ENCODE results near the gene BABAM2.

DNA sequence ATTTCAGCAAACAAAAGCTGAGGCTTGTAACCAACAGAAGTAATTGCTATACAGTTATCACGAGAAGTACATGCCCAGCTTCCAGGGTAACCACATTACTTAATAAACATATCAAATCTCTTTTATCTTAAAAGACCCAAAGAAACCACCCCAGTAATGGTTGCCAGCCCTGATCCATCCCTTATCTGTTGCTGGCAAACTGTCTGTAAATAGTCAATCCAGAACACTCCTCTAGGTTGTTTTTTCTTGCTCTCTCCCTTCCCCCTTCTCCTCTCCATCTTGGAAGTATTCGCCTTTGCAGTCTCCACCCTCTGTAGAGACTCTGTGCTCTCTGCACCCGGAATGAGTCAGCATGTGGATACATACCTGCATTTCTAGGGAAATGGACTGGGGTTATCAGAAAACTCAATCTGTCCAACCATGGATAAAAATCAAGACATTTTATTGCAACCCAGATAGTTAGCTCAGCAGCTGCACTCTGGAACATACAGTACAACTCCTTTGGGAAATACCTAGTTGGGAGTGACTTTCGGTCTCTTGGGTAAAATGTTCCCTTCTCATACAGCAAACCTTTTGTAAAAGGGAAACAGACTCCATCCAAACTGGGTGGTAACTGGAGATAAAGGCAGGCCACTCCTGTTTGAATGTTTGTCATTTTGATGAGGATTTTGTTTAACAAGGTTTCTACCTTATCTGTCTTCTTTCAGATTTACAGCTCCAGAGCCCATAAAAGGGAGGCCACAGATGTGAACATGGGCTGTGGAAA, 378.7 kb downstream of the BABAM2 start:
- TF ChIP-seq, protein P1, sequence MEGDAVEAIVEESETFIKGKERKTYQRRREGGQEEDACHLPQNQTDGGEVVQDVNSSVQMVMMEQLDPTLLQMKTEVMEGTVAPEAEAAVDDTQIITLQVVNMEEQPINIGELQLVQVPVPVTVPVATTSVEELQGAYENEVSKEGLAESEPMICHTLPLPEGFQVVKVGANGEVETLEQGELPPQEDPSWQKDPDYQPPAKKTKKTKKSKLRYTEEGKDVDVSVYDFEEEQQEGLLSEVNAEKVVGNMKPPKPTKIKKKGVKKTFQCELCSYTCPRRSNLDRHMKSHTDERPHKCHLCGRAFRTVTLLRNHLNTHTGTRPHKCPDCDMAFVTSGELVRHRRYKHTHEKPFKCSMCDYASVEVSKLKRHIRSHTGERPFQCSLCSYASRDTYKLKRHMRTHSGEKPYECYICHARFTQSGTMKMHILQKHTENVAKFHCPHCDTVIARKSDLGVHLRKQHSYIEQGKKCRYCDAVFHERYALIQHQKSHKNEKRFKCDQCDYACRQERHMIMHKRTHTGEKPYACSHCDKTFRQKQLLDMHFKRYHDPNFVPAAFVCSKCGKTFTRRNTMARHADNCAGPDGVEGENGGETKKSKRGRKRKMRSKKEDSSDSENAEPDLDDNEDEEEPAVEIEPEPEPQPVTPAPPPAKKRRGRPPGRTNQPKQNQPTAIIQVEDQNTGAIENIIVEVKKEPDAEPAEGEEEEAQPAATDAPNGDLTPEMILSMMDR (conservative IDR thresholded peaks at IDR 0.05 in 1 of 2, IDR thresholded peaks at IDR 0.05 in 1 of 2; ENCODE audit: extremely low read depth in 1 of 2, insufficient read depth in 1 of 2, low read depth in 1 of 2, low read length in 2 of 2) = no peak
- TF ChIP-seq EZH2 (IDR thresholded peaks at IDR 0.05; ENCODE audit: borderline replicate concordance, low read length) = no peak

Measured in mammary epithelial cell (primary cell).